Ascending aorta (tissue), 2 donors: ENCODE data around the gene PRKRA. TPM values are rescaled to one million over a fixed set of nuclear protein-coding genes. Genes with fewer than 3 reads are reported as not detected.

Source experiments
- DNase-seq, 2 donors: peaks; one replicate each; pipeline ENCODE4 v3.0.0-alpha.2; 2019; ENCODE audit warnings: low spot score in 2 of 2
- H3K27ac ChIP-seq, 2 donors: fragments of 200-600 bp; sonication (generic); one replicate each; pipeline ENCODE4 v1.5.1; 2016 to 2017; ENCODE audit warnings: mild to moderate bottlenecking in 1 of 2
- H3K27me3 ChIP-seq: fragments of 200-600 bp; sonication (generic); one replicate; pipeline ENCODE4 v1.5.1; 2017
- H3K36me3 ChIP-seq, 2 donors: fragments of 200-600 bp; sonication (generic); one replicate each; pipeline ENCODE4 v1.5.1; 2016
- H3K4me1 ChIP-seq, 2 donors: fragments of 200-600 bp; sonication (generic); one replicate each; pipeline ENCODE4 v1.5.1; 2016 to 2017; ENCODE audit warnings: mild to moderate bottlenecking in 1 of 2
- H3K4me3 ChIP-seq, 2 donors: fragments of 200-600 bp; sonication (generic); one replicate each; pipeline ENCODE4 v1.5.1; 2016 to 2017; ENCODE audit warnings: mild to moderate bottlenecking in 1 of 2
- H3K9me3 ChIP-seq, 2 donors: fragments of 200-600 bp; sonication (generic); one replicate each; pipeline ENCODE4 v1.5.1; 2016
- intact Hi-C: fragments of 100-400 bp; cut with DNase I; formaldehyde crosslinking; loops from one replicate; pipeline ENCODE4 v1.15.1; 2023
- total RNA-seq: library from RNA; depleted of rRNA; stranded (reverse); fragments of >200 nt; gene quantifications from one replicate; pipeline ENCODE4 v1.1.0, GENCODE V29; 2016
- TF ChIP-seq, protein P1 (sequence below), 3 experiments: fragments of 200-600 bp in 2 of 3; fragments of 450-650 bp in 1 of 3; sonication (generic) in 2 of 3; IDR thresholded peaks; one replicate each; pipeline ENCODE4 v1.5.1; 2016 to 2019; ENCODE audit warnings: antibody characterized with exemption in 3 of 3, mild to moderate bottlenecking in 1 of 3, moderate library complexity in 1 of 3

PRKRA gene
- total RNA-seq, 1 donor from 2014 or later: 75.5 TPM

DNA sequence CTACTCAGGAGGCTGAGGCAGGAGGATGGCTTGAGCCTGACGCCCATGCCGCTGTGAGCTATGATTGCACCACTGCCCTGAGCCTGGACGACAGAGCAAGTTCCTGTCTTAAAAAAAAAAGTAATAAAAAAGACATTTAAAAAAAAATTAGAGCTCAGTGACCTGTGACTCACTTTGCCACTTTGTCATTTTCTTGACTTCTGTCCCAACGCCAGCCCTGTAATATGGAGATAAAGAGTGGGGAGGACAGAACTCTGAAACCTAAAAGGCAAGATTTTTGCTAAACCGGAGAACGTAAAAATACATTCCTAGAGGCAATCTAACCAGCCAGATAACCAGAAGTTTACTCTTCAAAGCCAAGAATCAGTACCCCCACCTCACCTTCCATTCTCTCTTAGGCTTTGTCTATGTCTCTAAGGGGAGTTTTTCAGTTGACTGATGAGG lies 49.0 kb downstream of the PRKRA start:
- Histone ChIP-seq H3K4me3 (no peak overlapping the region), H3K36me3 (no peaks in the 10 kb centered on the region), H3K4me1 (no peaks in the 10 kb centered on the region), H3K9me3 (no peaks in the 10 kb centered on the region), H3K27ac (no peak overlapping the region), H3K27me3 (no peaks in the 10 kb centered on the region)
- TF ChIP-seq, protein P1, sequence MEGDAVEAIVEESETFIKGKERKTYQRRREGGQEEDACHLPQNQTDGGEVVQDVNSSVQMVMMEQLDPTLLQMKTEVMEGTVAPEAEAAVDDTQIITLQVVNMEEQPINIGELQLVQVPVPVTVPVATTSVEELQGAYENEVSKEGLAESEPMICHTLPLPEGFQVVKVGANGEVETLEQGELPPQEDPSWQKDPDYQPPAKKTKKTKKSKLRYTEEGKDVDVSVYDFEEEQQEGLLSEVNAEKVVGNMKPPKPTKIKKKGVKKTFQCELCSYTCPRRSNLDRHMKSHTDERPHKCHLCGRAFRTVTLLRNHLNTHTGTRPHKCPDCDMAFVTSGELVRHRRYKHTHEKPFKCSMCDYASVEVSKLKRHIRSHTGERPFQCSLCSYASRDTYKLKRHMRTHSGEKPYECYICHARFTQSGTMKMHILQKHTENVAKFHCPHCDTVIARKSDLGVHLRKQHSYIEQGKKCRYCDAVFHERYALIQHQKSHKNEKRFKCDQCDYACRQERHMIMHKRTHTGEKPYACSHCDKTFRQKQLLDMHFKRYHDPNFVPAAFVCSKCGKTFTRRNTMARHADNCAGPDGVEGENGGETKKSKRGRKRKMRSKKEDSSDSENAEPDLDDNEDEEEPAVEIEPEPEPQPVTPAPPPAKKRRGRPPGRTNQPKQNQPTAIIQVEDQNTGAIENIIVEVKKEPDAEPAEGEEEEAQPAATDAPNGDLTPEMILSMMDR (IDR thresholded peaks at IDR 0.05): no peak
- DNase-seq: no peak
- intact Hi-C loops: no loop called here

DNA sequence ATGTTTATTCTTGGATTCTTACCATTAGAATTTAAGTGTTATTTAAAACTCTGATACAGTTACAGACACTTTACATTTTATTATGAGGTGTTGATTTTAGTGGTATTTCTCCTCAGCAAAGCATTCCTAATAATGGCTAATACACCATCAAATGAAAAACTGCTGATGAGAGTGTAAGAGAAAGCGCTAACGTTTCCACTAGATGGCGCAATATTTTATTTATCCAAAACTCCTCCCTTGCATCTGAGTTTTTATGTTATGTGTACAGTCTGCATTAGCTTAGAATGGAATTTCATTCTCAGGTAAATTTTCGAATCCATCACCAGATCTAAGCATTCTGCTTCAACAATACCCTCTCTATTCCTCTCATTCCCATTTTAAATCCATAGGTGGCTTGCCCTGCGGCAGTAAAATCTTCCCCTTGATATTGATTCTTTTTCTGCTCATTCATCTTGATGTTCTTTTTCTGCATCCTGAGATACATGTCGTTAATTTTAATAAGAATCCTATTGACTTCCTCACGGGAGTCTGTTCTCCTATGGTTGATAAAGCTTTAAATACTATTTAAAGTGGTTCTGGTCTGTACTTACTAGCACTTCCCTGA lies 53.9 kb downstream of the PRKRA start:
- no peaks in the 10 kb centered on the region for H3K9me3 ChIP-seq
- H3K27me3 ChIP-seq: no peaks in the 10 kb centered on the region
- H3K4me3 ChIP-seq: no peak overlapping the region
- TF ChIP-seq, protein P1 (IDR thresholded peaks at IDR 0.05): peak; percentile 12 to 53 (median 45)
- no peak overlapping the region for H3K27ac ChIP-seq
- intact Hi-C loops: loop anchor here (1.0 to 5.0 kb wide), 3 partner anchors 17 to 285 kb away; partner anchors contain the start of genes OSBPL6 and RBM45
- no peak for DNase-seq
- no peaks in the 10 kb centered on the region for H3K36me3 ChIP-seq
- H3K4me1 ChIP-seq: no peaks in the 10 kb centered on the region

DNA sequence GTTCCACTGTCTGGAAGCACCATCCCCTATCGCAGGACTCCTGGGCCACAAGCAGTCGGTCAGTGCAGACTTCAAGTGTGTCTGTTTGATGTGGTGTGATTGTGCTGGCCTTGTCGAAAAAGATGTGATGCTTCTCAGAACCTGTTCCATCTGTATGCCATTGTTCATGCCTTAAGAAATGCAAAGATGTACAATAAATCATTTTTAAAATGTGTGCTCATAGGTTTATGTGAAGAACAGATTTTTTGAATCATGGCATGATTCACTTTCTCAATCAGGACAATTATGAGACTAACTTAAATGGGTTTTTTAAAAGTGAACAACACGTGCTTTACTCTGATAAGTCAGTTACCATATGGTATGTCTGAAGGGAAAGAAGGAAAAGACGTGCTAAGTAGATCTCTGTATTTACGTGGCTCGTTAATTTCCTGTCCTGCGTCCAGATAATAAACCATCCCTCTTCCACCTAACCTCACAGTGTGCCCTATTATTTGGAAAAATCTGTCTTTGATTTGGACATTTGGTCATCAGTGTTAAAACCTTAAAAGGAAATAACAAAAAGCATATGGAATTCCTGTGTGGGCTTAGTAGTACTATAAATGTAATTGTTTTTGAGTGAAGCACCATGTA lies 54.9 kb downstream of the PRKRA start:
- H3K27ac ChIP-seq: no peak overlapping the region
- H3K27me3 ChIP-seq: no peaks in the 10 kb centered on the region
- H3K9me3 ChIP-seq: no peaks in the 10 kb centered on the region
- TF ChIP-seq, protein P1 (IDR thresholded peaks at IDR 0.05): no peak
- no peaks in the 10 kb centered on the region for H3K36me3 ChIP-seq
- no peak for DNase-seq
- intact Hi-C loops: loop anchor here (5.0 kb wide), 2 partner anchors 204 to 284 kb away; partner anchors contain the start of genes OSBPL6 and RBM45
- no peak overlapping the region for H3K4me3 ChIP-seq
- H3K4me1 ChIP-seq: no peaks in the 10 kb centered on the region

DNA sequence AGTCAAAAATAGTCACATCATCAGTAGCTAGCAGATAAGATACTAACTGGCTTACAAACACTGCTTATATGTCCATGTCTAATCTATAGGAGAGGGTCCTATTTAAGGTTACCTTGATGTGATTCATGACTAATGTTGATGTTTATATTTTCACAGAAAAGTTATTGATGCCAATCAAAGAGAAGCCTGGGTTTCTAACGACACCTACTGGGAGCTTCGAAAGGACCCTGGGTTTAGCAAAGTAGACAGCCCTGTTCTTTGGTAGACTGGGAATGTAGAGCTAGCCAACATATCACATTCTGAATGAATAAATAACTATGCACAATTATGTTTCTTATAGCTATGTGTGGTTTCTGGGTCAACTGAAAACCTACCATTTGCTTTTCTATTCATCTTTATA lies 55.7 kb downstream of the PRKRA start:
- intact Hi-C loops: loop anchor here (5.0 kb wide), 2 partner anchors 203 to 283 kb away; partner anchors contain the start of genes OSBPL6 and RBM45
- Histone ChIP-seq H3K4me1 (no peaks in the 10 kb centered on the region), H3K36me3 (no peaks in the 10 kb centered on the region), H3K27me3 (no peaks in the 10 kb centered on the region), H3K9me3 (no peaks in the 10 kb centered on the region), H3K4me3 (no peak overlapping the region), H3K27ac (no peak overlapping the region)
- TF ChIP-seq, protein P1 (IDR thresholded peaks at IDR 0.05): no peak
- no peak for DNase-seq

DNA sequence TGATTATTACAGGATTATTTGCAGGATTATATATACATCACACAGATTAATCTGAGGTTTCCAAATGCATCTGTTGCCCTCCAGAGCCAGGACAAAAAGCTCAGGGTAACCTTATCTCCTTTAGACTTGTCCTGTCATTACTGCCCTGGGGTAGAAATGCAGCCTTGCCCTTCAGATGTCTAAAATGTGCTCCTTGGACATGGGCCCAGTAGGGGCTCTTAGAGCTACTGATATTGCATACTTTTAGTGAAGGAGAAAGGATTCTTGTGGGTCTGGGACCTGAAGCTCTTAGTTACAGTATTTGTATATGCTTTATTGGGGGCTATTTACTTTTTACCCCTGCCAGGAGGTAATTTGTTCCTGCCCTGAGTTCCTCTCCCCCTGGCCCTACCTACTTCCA lies 56.1 kb downstream of the PRKRA start:
- Histone ChIP-seq H3K27me3 (no peaks in the 10 kb centered on the region), H3K36me3 (no peaks in the 10 kb centered on the region), H3K9me3 (no peaks in the 10 kb centered on the region), H3K27ac (no peak overlapping the region), H3K4me1 (no peaks in the 10 kb centered on the region), H3K4me3 (no peak overlapping the region)
- no peak for DNase-seq
- TF ChIP-seq, protein P1 (IDR thresholded peaks at IDR 0.05): no peak
- intact Hi-C loops: loop anchor here (5.0 kb wide), 2 partner anchors 203 to 283 kb away; partner anchors contain the start of genes OSBPL6 and RBM45
